Right lobe of liver (tissue), 6 donors: ENCODE measurements around the gene POLR2H. TPM values are rescaled to one million over a fixed set of nuclear protein-coding genes. Genes with fewer than 3 reads are reported as not detected.

Source experiments
- ATAC-seq, 4 donors: fragments of 200-7000 bp; cut with Tn5 transposase; one replicate each; pipeline ENCODE4 v1.9.1; 2020; ENCODE audit warnings: mild to moderate bottlenecking in 4 of 4, moderate library complexity in 4 of 4
- DNase-seq, 3 donors: peaks; one replicate each; pipeline ENCODE4 v3.0.0-alpha.2; 2020
- H3K27ac ChIP-seq, 3 donors: fragments of 200-600 bp; one replicate each; pipeline ENCODE4 v1.8.0; 2022
- H3K27me3 ChIP-seq, 2 donors: fragments of 200-600 bp; one replicate each; pipeline ENCODE4 v1.8.0; 2022
- H3K36me3 ChIP-seq, 4 donors: fragments of 200-600 bp; sonication (generic) in 1 of 4; one replicate each; pipeline versions ENCODE4 v1.5.1 to v1.8.0; 2017 to 2022; ENCODE audit warnings: control low read depth in 1 of 4
- H3K4me1 ChIP-seq, 4 donors: fragments of 200-600 bp; sonication (generic) in 1 of 4; one replicate each; pipeline versions ENCODE4 v1.5.1 to v1.8.0; 2017 to 2022; ENCODE audit warnings: control low read depth in 1 of 4
- H3K4me3 ChIP-seq, 3 donors: fragments of 200-600 bp; one replicate each; pipeline ENCODE4 v1.8.0; 2022
- H3K9me3 ChIP-seq, 4 donors: fragments of 200-600 bp; sonication (generic) in 1 of 4; one replicate each; pipeline versions ENCODE4 v1.5.1 to v1.8.0; 2017 to 2022; ENCODE audit warnings: control low read depth in 1 of 4
- CTCF ChIP-seq, 4 donors: fragments of 200-600 bp in 3 of 4; fragments of 450-650 bp in 1 of 4; IDR thresholded peaks; one replicate each; pipeline versions ENCODE4 v1.5.1 to v1.8.0; 2016 to 2022; ENCODE audit warnings: antibody characterized with exemption in 4 of 4, mild to moderate bottlenecking in 2 of 4
- POLR2A ChIP-seq: fragments of 450-650 bp; IDR thresholded peaks from one replicate; pipeline ENCODE4 v1.6.1; 2017; ENCODE audit warnings: antibody characterized with exemption, mild to moderate bottlenecking
- WGBS: methylation state at CpG from one replicate; pipeline ENCODE4 v1.1.6; 2018; ENCODE audit warnings: low coverage, low lambda C conversion rate; ENCODE audit not compliant: insufficient coverage; ENCODE audit errors: missing lambda C conversion rate; 5-methylcytosine and 5-hydroxymethylcytosine counted together
- intact Hi-C, 2 donors: fragments of 100-400 bp; cut with DNase I; formaldehyde crosslinking; loops; one replicate each; pipeline versions ENCODE4 v1.11.2 to v1.14.1; 2022
- total RNA-seq, 6 experiments: library from RNA; depleted of rRNA in 2 of 6; stranded (reverse); fragments of >200 nt in 2 of 6; fragmentation: NEBNext Ultra II Directional in 3 of 6; extraction: Animal tissue kit (Norgen Biotek cat#: 25700) in 3 of 6; gene quantifications; one replicate each; pipeline versions ENCODE4 v1.1.0 to v1.2.4, GENCODE V29; 2016 to 2023
- donor health status: DM: no; HTN: yes; CAD: no.
- donor health status: DM: no; HTN: no; CAD: no.
- donor health status: DM: no; HTN: no; CAD: no.
- donor health status: DM: no; HTN: yes; CAD: no.
- donor health status: DM: no; HTN: yes; CAD: no.

Gene POLR2H
- total RNA-seq, 6 experiments from 2014 or later, result 27.4 to 65.7 (median 35.3) TPM

GRCh38 chr3:184373422-184373821 is 11.9 kb downstream of the POLR2H start:
- peaks cover 0 to 25% (median 7%) of the 10 kb centered on the region in 4 donors for H3K4me1 ChIP-seq
- H3K36me3 ChIP-seq, result peaks cover 0 to 30% (median 12%) of the 10 kb centered on the region in 4 donors
- ATAC-seq, result no peak
- no peak overlapping the region for H3K4me3 ChIP-seq
- no peak overlapping the region for H3K27ac ChIP-seq
- TF ChIP-seq CTCF (IDR thresholded peaks at IDR 0.05), result no peak
- TF ChIP-seq POLR2A, result no peak
- DNase-seq, result no peak
- intact Hi-C loops, result loop anchor here (10.0 kb wide), 2 partner anchors 91 to 141 kb away; no protein-coding TSS in a partner anchor
- H3K9me3 ChIP-seq, result no peaks in the 10 kb centered on the region
- no peaks in the 10 kb centered on the region for H3K27me3 ChIP-seq
- 82% methylated on average over 4 of the region's 6 CpGs for WGBS

- WGBS, result 80% methylated on average over 9 of the region's 12 CpGs
- H3K4me3 ChIP-seq, result no peak overlapping the region
- no peaks in the 10 kb centered on the region for H3K27me3 ChIP-seq
- H3K27ac ChIP-seq, result peak overlapping the region in 1 of 3 donors; percentile 91
- peaks cover 0 to 17% (median 0%) of the 10 kb centered on the region in 4 donors for H3K4me1 ChIP-seq
- intact Hi-C loops, result loop anchor here (10.0 kb wide), 2 partner anchors 89 to 139 kb away; no protein-coding TSS in a partner anchor
- H3K36me3 ChIP-seq, result peaks cover 0 to 30% (median 12%) of the 10 kb centered on the region in 4 donors
- TF ChIP-seq POLR2A (no peak), CTCF (IDR thresholded peaks at IDR 0.05) (no peak)
- DNase-seq, result no peak
- no peak for ATAC-seq
- H3K9me3 ChIP-seq, result no peaks in the 10 kb centered on the region
Observed at GRCh38 chr3:184375747-184376461, 14.4 kb downstream of the POLR2H start.

- DNase-seq, result peak in 1 of 3 donors; percentile 19
- Histone ChIP-seq H3K4me3 (peak overlapping the region; percentile 47 to 70 (median 63)), H3K27me3 (no peaks in the 10 kb centered on the region), H3K36me3 (peaks cover 0 to 30% (median 12%) of the 10 kb centered on the region in 4 donors), H3K4me1 (peaks cover 0 to 16% (median 0%) of the 10 kb centered on the region in 4 donors), H3K9me3 (no peaks in the 10 kb centered on the region), H3K27ac (peak overlapping the region; percentile 82 to 96 (median 91))
- TF ChIP-seq CTCF (IDR thresholded peaks at IDR 0.05) (no peak), POLR2A (no peak)
- intact Hi-C loops, result loop anchor here (10.0 kb wide), 2 partner anchors 87 to 137 kb away; no protein-coding TSS in a partner anchor
- peak in 2 of 4 donors; percentile 1 to 2 for ATAC-seq
- WGBS, result 23% methylated on average over 5 of the region's 5 CpGs
Observed at GRCh38 chr3:184377374-184377773, 15.9 kb downstream of the POLR2H start.

- H3K36me3 ChIP-seq, result peaks cover 0 to 26% (median 11%) of the 10 kb centered on the region in 4 donors
- ATAC-seq (peak; percentile 83 to 91 (median 88)), DNase-seq (peak; percentile 89 to 95 (median 93))
- H3K27me3 ChIP-seq, result no peaks in the 10 kb centered on the region
- H3K4me1 ChIP-seq, result peaks cover 0 to 16% (median 0%) of the 10 kb centered on the region in 4 donors
- no peaks in the 10 kb centered on the region for H3K9me3 ChIP-seq
- WGBS, result 31% methylated on average over 7 of the region's 7 CpGs
- H3K27ac ChIP-seq, result peak within 1 kb of the TSS; percentile 82 to 96 (median 91)
- intact Hi-C loops, result loop anchor here (10.0 kb wide), 2 partner anchors 87 to 137 kb away; no protein-coding TSS in a partner anchor
- TF ChIP-seq CTCF (IDR thresholded peaks at IDR 0.05) (no peak), POLR2A (peak; percentile 88)
- H3K4me3 ChIP-seq, result peak within 1 kb of the TSS; percentile 47 to 70 (median 63)
Observed at GRCh38 chr3:184377882-184378445, 16.5 kb downstream of the POLR2H start, which contains the start of gene THPO. Gene THPO, minus strand, starts transcription at chr3:184378207. Its CDS starts 1,948 bp downstream, at chr3:184376259.
